Skin epidermis (tissue), 12 donors: ENCODE data around the gene POLR2F.
A peak's percentile ranks its signal among the peaks of the same experiment; 100 is the strongest.
"Not testable (repeated sequence)": the region's sequence is repeated elsewhere in the genome, so short reads cannot be mapped to it uniquely, and the experiment has no call there.

Source experiments
- H3K27ac ChIP-seq, 21 experiments: fragments of 200-600 bp; sonication (generic) in 11 of 21; one replicate each; pipeline ENCODE4 v1.5.0; 2020; ENCODE audit warnings: mild to moderate bottlenecking in 3 of 21, inconsistent platforms in 2 of 21, moderate library complexity in 2 of 21
- H3K4me3 ChIP-seq, 7 experiments: fragments of 200-600 bp; sonication (generic) in 2 of 7; one replicate each; pipeline ENCODE4 v1.5.0; 2020; ENCODE audit warnings: inconsistent platforms in 2 of 7, mild to moderate bottlenecking in 2 of 7, moderate library complexity in 1 of 7

Gene POLR2F

GRCh38 chr22:37947142-37947795 is 6.2 kb upstream of the POLR2F start:
- not testable (repeated sequence) for H3K27ac ChIP-seq, H3K4me3 ChIP-seq

DNA sequence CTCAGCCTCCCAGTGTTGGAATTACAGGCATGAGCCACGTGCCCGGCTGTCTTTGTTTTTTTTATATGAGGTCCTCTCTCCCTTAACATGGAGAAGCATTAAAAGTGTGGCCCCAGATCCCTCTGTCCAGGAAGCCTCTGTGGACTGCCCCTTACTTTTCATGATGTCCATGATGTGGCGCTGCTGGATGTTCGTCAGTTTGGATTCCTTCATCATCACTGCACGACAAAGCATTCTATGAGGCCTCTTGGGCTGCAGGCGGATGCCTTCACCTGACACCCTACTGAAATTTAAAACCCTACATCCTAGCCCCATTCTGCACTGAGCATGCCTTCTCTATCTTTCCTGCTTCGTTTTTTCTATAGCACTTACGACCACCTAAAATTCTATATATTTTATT is 2.2 kb upstream of the POLR2F start:
- Histone ChIP-seq H3K4me3 (no peak overlapping the region), H3K27ac (no peak overlapping the region)

GRCh38 chr22:37952629-37953028 is 870 bp upstream of the POLR2F start:
- Histone ChIP-seq H3K4me3 (peak overlapping the region; percentile 79 to 97 (median 90)), H3K27ac (peak overlapping the region in 3 of 21 experiments; percentile 18 to 90 (median 41))

DNA sequence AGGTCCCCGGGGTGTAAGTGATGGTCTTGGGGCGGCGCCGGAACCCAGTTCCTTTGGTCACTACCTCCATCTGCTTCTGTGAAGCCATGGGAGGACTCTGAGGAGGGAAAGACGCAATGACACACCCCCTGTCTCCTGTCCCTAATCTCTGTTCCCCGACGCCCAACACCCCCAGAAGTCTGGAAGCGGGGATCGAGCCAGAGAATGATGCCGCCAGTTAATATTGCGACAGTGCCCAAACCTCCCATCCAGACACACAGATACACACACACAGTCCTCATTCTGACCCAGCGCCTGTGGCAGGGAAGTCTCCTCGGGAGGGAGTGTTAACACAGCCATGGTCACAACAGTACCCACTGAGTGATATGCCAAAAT is 450 bp upstream of the POLR2F start:
- Histone ChIP-seq H3K4me3 (peak overlapping the region; percentile 79 to 97 (median 90)), H3K27ac (peak overlapping the region in 15 of 21 experiments; percentile 18 to 92 (median 85))

DNA sequence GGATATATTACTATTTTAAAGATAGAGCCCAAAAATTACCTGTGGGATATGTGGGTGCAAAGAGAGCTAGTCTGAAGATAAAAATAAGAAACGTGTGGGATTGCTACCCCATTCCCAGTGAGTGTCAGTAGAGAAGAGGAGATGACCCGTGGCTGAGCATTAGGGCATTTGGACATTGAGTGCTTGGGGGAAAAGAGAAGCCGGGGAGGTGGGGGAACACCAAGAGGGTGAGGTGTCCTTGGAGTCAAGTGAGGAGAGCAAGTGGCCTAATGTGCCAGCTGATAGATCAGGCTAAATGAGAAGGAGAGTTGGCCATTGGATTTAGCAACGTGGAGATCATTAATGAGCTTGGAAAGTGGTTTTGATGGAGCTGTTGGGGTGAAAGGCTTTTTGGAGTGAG is 1.2 kb downstream of the POLR2F start:
- Histone ChIP-seq H3K4me3 (peak overlapping the region in 5 of 7 experiments; percentile 79 to 97 (median 90)), H3K27ac (no peak overlapping the region)

GRCh38 chr22:37955825-37956397 is 2.4 kb downstream of the POLR2F start:
- H3K27ac ChIP-seq, H3K4me3 ChIP-seq: not testable (repeated sequence)

- H3K4me3 ChIP-seq, result no peak overlapping the region
- no peak overlapping the region for H3K27ac ChIP-seq
These were observed 3.7 kb downstream of the POLR2F start for GRCh38 chr22:37957232-37957631.

DNA sequence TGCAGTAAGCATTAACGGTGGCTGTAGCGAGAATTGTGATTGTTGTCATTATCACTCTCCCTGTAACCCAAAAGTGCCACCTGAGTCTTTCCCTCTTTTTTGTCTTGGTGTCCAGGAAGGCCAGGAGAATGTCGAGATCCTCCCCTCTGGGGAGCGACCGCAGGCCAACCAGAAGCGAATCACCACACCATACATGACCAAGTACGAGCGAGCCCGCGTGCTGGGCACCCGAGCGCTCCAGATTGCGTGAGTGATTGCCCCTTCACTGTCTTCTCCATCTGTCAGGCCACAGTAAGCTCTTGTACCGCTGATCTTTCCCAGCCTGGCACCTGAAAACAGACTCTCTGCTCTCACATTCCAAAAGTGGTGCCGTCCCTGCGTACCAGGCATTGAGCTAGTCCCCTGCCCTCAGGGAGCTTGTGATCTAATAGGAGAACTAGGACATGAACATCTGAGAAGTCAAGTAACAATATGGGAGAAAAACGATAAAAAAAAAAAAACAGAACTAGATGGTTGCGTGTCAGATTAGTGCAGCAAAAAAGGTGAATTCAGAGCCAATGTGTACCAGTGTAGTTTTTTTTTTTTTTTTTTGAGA is 5.8 kb downstream of the POLR2F start:
- H3K4me3 ChIP-seq, result no peak overlapping the region
- H3K27ac ChIP-seq, result no peak overlapping the region

- no peak overlapping the region for H3K4me3 ChIP-seq
- no peak overlapping the region for H3K27ac ChIP-seq
These were observed 7.6 kb downstream of the POLR2F start for GRCh38 chr22:37961062-37961461.

DNA sequence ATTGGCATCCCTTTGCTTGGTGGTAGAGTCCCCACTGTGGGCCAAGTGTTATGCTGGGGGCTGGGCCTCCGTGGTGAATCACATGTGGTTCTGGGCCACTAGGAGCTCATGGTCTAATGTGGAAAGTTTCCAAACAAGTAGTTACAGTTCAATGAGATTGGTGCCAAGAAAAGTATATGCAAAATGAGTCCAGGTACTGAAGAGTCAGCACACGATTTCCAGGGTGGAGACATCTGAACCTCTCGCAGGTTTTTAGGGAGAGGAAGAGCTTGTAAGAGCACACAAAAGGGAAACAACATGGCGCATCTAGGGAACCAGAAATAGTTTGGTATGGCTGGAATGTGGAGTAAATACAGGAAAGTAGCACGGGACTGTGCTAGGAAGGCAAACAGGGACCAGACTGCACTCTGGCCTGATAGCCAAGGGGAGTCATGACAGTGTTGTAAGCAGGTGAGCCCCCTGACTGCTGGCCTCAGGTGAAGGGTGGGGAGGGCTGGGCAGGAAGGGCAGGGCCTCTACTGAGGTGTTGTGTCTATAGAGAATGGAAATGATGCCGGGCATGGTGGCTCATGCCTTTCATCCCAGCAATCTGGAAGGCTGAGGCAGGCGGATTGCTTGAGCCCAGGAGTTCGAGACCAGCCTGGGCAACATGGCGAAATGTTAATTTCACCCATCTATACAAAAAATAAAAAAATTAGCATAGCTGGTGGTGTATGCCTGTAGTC is 12.6 kb downstream of the POLR2F start:
- H3K27ac ChIP-seq, result peak overlapping the region in 2 of 21 experiments; percentile 19 to 32
- no peak overlapping the region for H3K4me3 ChIP-seq

GRCh38 chr22:37967147-37967546 is 13.6 kb downstream of the POLR2F start:
- Histone ChIP-seq H3K4me3 (no peak overlapping the region), H3K27ac (no peak overlapping the region)

- Histone ChIP-seq H3K4me3 (no peak overlapping the region), H3K27ac (peak overlapping the region in 1 of 21 experiments; percentile 35)
These were observed 14.3 kb downstream of the POLR2F start for GRCh38 chr22:37967637-37968451.

GRCh38 chr22:37968452-37969251 is 15.2 kb downstream of the POLR2F start:
- Histone ChIP-seq H3K27ac (peak overlapping the region in 1 of 21 experiments; percentile 35), H3K4me3 (no peak overlapping the region)

GRCh38 chr22:37970864-37971263 is 17.4 kb downstream of the POLR2F start:
- Histone ChIP-seq H3K27ac (no peak overlapping the region), H3K4me3 (no peak overlapping the region)

DNA sequence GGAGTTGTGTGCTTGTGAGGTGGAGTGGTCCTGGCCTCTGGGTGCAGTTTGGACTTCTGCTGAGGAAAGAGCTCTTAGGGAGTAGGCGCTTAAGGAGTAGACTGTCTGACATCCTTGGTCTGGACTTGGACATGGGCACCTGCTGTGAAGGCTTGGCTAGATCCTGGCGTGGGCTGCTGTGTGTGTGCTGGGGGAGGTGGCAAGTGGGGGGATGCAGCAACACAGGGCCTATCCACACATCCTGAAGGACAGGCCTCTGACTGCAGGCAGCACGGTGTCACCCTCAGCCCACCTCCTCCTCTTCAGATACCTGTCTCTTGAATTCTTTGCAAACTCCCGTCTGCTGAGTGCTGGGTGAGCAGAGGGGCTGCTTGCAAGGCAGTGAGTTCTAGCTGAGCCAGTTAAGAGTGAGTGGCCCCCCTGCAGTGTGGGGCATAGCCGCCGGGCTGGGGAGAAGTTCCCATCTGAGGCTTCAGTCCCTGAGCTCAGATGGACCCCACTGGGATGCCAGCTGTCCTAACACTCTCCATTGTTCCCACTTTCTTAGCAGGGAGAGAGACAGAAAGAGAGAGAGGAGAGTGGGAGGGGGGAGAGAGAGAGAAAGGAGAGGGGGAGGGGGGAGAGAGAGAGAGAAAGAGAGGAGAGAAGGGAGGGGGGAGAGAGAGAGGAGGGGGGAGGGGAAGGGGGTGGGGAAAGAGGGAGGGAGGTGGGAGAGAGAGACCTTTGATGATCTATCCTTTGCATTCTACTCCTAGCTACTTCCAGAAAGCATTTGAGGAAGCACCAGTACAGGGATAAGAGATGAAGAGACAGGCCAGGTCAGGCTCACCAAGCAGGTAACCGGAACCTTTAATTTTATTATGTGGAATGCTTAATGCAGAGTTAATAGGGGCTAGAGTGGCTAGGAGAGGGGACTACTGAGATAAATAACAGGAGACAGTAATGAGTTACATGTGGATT is 18.3 kb downstream of the POLR2F start:
- H3K27ac ChIP-seq, result no peak overlapping the region
- H3K4me3 ChIP-seq, result no peak overlapping the region

DNA sequence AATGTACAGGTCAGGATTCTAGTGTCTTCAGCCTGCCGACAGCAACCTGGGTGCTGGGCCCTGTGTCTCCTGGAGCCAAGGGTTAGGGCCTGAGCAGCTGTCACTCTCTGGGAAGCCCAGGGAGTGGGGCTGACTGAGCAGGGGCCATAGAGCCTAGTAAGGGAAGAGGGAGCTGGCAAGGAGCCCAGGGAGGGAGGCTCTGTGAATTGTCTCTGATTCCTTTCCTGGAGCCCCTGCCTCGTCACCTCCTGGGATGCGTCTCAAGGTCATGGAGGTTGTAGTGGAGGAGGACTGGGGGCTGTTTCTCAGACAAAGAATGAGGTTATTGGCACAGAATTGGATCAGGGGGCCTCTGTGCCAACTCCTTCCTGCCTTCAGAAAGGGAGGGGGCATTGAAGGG is 19.0 kb downstream of the POLR2F start:
- H3K27ac ChIP-seq, result no peak overlapping the region
- H3K4me3 ChIP-seq, result no peak overlapping the region

DNA sequence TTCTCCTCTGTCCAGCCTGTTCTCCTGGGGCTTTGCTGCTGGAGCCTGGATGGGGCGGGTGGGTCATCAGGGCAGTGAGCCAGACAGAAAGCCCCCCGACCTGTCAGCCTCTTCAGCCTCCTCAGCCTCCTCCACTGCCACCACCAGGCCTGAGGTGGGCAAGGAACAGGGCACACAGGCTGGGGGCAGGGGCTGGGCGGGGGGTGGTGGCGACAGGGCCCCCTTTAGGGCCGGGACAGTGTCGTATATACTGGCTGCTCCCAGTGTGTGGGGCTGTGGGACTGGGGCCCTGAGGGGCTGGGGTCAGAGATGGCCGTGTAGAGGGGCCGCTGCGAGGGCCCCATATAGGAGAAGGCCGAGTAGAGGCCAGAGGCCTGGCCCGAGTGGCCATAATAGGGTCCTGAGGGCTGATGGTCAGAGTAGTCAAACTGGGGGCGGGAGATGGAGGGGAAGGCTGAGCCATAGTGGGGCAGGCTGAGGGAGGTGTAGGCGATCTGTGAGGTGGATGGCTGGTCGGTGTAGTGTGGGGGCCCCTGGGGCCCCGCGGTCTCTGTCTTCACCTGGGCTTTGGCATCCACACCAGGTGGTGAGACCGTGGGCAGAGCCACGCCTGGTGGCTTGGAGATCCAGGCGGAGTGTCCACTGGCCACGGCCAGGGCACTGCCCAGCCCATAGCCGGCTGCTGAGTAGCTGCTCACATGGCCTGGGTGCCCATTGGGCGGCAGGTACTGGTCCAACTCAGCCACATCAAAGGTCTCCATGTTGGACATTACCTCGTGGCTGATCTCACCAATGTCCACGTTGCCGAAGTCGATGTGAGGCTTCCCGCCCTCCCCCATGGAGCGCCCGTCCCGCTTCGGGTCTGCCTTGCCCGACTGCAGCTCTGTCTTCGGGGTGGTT is 20.0 kb downstream of the POLR2F start:
- Histone ChIP-seq H3K4me3 (no peak overlapping the region), H3K27ac (no peak overlapping the region)
